HEK293 (cell line): ENCODE results near the gene RHBDF1.

Source experiments
- CTCF ChIA-PET: fragments of 350-600 bp; formaldehyde crosslinking; extraction: SDS; loops from one replicate; lab custom pipeline; 2021; ENCODE audit warnings: antibody characterized with exemption; lab: Yijun Ruan, JAX
- POLR2A ChIA-PET: fragments of 300-600 bp; formaldehyde crosslinking; extraction: SDS; loops from one replicate; lab custom pipeline; 2020; ENCODE audit warnings: antibody characterized with exemption, inconsistent platforms; lab: Yijun Ruan, JAX
- H3K27ac ChIP-seq: fragments of 200-500 bp; sonication (Bioruptor generic); 2 replicates; pipeline ENCODE4 v1.5.1; 2014; ENCODE audit warnings: low read depth, low read length, control low read depth, inconsistent platforms; ENCODE audit errors: extremely low read depth
- H3K36me3 ChIP-seq, 2 experiments: fragments of 200-500 bp in 1 of 2; sonication (Bioruptor generic) in 1 of 2; 1 replicate in 1 of 2; 2 replicates in 1 of 2; pipeline ENCODE4 v1.5.1; 2014 to 2017; ENCODE audit warnings: inconsistent platforms in 2 of 2, low read length in 2 of 2; ENCODE audit not compliant: control insufficient read depth in 2 of 2, insufficient read depth in 1 of 2
- H3K4me1 ChIP-seq: fragments of 200-500 bp; sonication (Bioruptor generic); 2 replicates; pipeline ENCODE4 v1.5.1; 2014; ENCODE audit warnings: mild to moderate bottlenecking, low read length, inconsistent platforms; ENCODE audit not compliant: control insufficient read depth, insufficient read depth
- H3K4me3 ChIP-seq: 2 replicates; pipeline ENCODE4 v1.5.1; 2011; ENCODE audit warnings: low read depth, mild to moderate bottlenecking, control low read depth, low read length, moderate library complexity
- H3K9me3 ChIP-seq: fragments of 200-500 bp; sonication (Bioruptor generic); 2 replicates; pipeline ENCODE4 v1.5.1; 2014; ENCODE audit warnings: low read depth, low read length, inconsistent platforms; ENCODE audit not compliant: control insufficient read depth, insufficient read depth
- BCL11B ChIP-seq: fragments of 450-650 bp; formaldehyde crosslinking; IDR thresholded peaks from 2 replicates; pipeline ENCODE4 v1.5.1; 2016; ENCODE audit warnings: low read depth, missing biosample characterization, missing genetic modification characterization
- GLI2 ChIP-seq: fragments of 450-650 bp; formaldehyde crosslinking; IDR thresholded peaks from 2 replicates; pipeline ENCODE4; 2017; ENCODE audit warnings: missing biosample characterization, missing genetic modification characterization, low read depth, borderline replicate concordance
- HOXA7 ChIP-seq: sonication (generic); formaldehyde crosslinking; IDR thresholded peaks from 2 replicates; pipeline ENCODE4 v1.8.1; 2022; ENCODE audit warnings: missing genetic modification reagents, borderline replicate concordance
- KLF10 ChIP-seq: fragments of 450-650 bp; IDR thresholded peaks from 2 replicates; pipeline ENCODE4 v1.5.1; 2018; ENCODE audit warnings: missing biosample characterization, mild to moderate bottlenecking, missing genetic modification characterization
- SALL2 ChIP-seq: fragments of 450-650 bp; formaldehyde crosslinking; IDR thresholded peaks from 2 replicates; pipeline ENCODE4 v1.5.0; 2017; ENCODE audit warnings: missing biosample characterization, mild to moderate bottlenecking, missing genetic modification characterization, borderline replicate concordance
- SP3 ChIP-seq: fragments of 450-650 bp; formaldehyde crosslinking; IDR thresholded peaks from 2 replicates; pipeline ENCODE4 v1.5.1; 2016; ENCODE audit warnings: missing biosample characterization, missing genetic modification characterization
- ZBTB8A ChIP-seq: fragments of 450-650 bp; formaldehyde crosslinking; IDR thresholded peaks from 2 replicates; pipeline ENCODE4 v1.5.1; 2016; ENCODE audit warnings: missing biosample characterization, missing genetic modification characterization
- ZIC2 ChIP-seq: fragments of 450-650 bp; formaldehyde crosslinking; IDR thresholded peaks from 2 replicates; pipeline ENCODE4 v1.5.1; 2016; ENCODE audit warnings: missing biosample characterization, missing genetic modification characterization
- ZNF140 ChIP-seq: fragments of 450-650 bp; formaldehyde crosslinking; IDR thresholded peaks from 2 replicates; pipeline ENCODE4 v1.5.1; 2016; ENCODE audit warnings: missing biosample characterization, missing genetic modification characterization
- ZNF211 ChIP-seq: fragments of 450-650 bp; formaldehyde crosslinking; IDR thresholded peaks from 2 replicates; pipeline ENCODE4 v1.5.1; 2016; ENCODE audit warnings: low read depth, missing biosample characterization, missing genetic modification characterization
- ZNF350 ChIP-seq: fragments of 450-650 bp; formaldehyde crosslinking; IDR thresholded peaks from 2 replicates; pipeline ENCODE4 v1.5.0; 2017; ENCODE audit warnings: missing biosample characterization, mild to moderate bottlenecking, missing genetic modification characterization
- ZNF366 ChIP-seq: fragments of 450-650 bp; formaldehyde crosslinking; conservative IDR thresholded peaks from 2 replicates; pipeline ENCODE4 v1.5.1; 2016; ENCODE audit warnings: missing biosample characterization, missing genetic modification characterization
- ZNF48 ChIP-seq: fragments of 450-650 bp; formaldehyde crosslinking; IDR thresholded peaks from 2 replicates; pipeline ENCODE4 v1.5.1; 2016; ENCODE audit warnings: missing biosample characterization, missing genetic modification characterization
- ZNF501 ChIP-seq: fragments of 450-650 bp; formaldehyde crosslinking; IDR thresholded peaks from 2 replicates; pipeline ENCODE4 v1.5.1; 2016; ENCODE audit warnings: missing biosample characterization, missing genetic modification characterization
- ZNF544 ChIP-seq: fragments of 450-650 bp; formaldehyde crosslinking; IDR thresholded peaks from 2 replicates; pipeline ENCODE4 v1.5.0; 2017; ENCODE audit warnings: missing biosample characterization, missing genetic modification characterization
- ZNF549 ChIP-seq: fragments of 450-650 bp; IDR thresholded peaks from 2 replicates; pipeline ENCODE4 v1.5.1; 2018; ENCODE audit warnings: missing biosample characterization, missing genetic modification characterization, mild to moderate bottlenecking, inconsistent platforms, moderate library complexity
- ZNF555 ChIP-seq: fragments of 450-650 bp; formaldehyde crosslinking; conservative IDR thresholded peaks from 2 replicates; pipeline ENCODE4 v1.5.1; 2017; ENCODE audit warnings: missing biosample characterization, mild to moderate bottlenecking, missing genetic modification characterization, inconsistent platforms
- ZNF585B ChIP-seq: fragments of 450-650 bp; formaldehyde crosslinking; IDR thresholded peaks from 2 replicates; pipeline ENCODE4 v1.5.1; 2016; ENCODE audit warnings: missing biosample characterization, missing genetic modification characterization
- ZNF600 ChIP-seq: fragments of 450-650 bp; formaldehyde crosslinking; IDR thresholded peaks from 2 replicates; pipeline ENCODE4 v1.5.1; 2016; ENCODE audit warnings: missing biosample characterization, missing genetic modification characterization
- ZNF664 ChIP-seq: fragments of 450-650 bp; formaldehyde crosslinking; IDR thresholded peaks from 2 replicates; pipeline ENCODE4 v1.5.1; 2016; ENCODE audit warnings: missing biosample characterization, missing genetic modification characterization
- TF ChIP-seq, protein P1 (sequence below): fragments of 450-650 bp; formaldehyde crosslinking; conservative IDR thresholded peaks from 2 replicates; pipeline ENCODE4 v1.5.1; 2016; ENCODE audit warnings: low read depth, missing biosample characterization, missing genetic modification characterization
- TF ChIP-seq, protein P2 (sequence below): fragments of 450-650 bp; formaldehyde crosslinking; IDR thresholded peaks from 2 replicates; pipeline ENCODE4 v1.5.1; 2017; ENCODE audit warnings: missing biosample characterization, missing genetic modification characterization
- TF ChIP-seq, protein P3 (sequence below): fragments of 450-650 bp; formaldehyde crosslinking; IDR thresholded peaks from 2 replicates; pipeline ENCODE4 v1.5.1; 2016; ENCODE audit warnings: missing biosample characterization, missing genetic modification characterization
- TF ChIP-seq, protein P4 (sequence below): fragments of 450-650 bp; formaldehyde crosslinking; IDR thresholded peaks from 2 replicates; pipeline ENCODE4 v1.5.1; 2016; ENCODE audit warnings: missing biosample characterization, missing genetic modification characterization

Gene RHBDF1

DNA sequence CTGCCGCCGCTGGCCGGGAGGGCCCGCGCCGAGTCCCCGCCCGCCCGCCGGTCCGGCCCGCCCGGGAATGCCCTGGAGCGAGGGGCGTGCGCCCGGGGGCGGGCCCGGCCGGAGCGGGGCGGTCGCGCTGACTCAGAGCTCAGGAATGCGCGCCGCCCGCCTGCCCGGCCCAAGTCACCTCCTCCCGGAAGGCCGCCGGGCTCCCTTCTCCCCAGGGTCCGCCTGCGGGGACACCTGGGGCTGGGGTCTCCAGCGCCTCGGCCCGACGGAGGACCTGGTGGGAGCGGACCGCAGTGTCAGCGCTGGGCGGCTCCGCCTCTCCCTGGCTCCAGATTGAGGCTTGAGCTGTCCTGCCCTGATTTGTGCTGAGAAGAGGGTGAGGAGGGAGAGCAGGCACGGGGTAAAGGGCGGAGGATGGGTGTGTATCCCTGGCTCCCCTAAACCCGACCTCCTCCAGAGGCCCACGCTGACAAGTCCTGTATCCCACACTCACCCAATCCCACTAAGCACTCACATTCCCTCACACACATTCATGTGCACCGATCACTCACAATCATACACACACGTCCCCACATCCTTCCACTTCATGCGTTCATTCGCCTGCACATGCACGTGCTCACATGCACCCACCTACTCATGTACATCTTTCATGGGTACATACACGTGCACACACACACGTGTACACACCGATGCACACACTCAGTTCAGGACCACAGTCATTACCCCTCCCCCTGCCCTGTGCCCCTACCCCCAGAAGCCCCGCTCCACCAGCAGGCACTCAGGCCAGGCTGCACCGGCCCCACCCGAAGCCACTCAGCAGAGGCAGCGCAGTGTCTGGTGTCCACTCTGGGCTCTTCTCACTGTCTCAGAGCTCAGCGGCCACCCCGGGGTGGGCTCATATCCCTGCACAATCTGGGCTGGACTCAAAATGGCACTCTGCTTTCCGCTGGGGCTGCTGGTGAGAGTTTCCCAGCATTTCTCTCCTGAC, at the start of gene RHBDF1 (continued):
- TF ChIP-seq SP3 (tag by site-specific recombination) (peak; percentile 76), KLF10 (tag by site-specific recombination) (peak; percentile 97), ZNF501 (tag by site-specific recombination) (0 out of 2 replicates have a peak, but pooled peaks have one; percentile 34), ZIC2 (tag by site-specific recombination) (peak; percentile 41; the same call in 1 of the 2 replicates), ZBTB8A (tag by site-specific recombination) (peak; percentile 72), ZNF366 (tag by site-specific recombination) (peak; percentile 50)
- TF ChIP-seq, protein P1, sequence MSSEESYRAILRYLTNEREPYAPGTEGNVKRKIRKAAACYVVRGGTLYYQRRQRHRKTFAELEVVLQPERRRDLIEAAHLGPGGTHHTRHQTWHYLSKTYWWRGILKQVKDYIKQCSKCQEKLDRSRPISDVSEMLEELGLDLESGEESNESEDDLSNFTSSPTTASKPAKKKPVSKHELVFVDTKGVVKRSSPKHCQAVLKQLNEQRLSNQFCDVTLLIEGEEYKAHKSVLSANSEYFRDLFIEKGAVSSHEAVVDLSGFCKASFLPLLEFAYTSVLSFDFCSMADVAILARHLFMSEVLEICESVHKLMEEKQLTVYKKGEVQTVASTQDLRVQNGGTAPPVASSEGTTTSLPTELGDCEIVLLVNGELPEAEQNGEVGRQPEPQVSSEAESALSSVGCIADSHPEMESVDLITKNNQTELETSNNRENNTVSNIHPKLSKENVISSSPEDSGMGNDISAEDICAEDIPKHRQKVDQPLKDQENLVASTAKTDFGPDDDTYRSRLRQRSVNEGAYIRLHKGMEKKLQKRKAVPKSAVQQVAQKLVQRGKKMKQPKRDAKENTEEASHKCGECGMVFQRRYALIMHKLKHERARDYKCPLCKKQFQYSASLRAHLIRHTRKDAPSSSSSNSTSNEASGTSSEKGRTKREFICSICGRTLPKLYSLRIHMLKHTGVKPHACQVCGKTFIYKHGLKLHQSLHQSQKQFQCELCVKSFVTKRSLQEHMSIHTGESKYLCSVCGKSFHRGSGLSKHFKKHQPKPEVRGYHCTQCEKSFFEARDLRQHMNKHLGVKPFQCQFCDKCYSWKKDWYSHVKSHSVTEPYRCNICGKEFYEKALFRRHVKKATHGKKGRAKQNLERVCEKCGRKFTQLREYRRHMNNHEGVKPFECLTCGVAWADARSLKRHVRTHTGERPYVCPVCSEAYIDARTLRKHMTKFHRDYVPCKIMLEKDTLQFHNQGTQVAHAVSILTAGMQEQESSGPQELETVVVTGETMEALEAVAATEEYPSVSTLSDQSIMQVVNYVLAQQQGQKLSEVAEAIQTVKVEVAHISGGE: peak; percentile 16; the same call in 1 of the 2 replicates
- TF ChIP-seq, all 188 proteins: peak for 46

DNA sequence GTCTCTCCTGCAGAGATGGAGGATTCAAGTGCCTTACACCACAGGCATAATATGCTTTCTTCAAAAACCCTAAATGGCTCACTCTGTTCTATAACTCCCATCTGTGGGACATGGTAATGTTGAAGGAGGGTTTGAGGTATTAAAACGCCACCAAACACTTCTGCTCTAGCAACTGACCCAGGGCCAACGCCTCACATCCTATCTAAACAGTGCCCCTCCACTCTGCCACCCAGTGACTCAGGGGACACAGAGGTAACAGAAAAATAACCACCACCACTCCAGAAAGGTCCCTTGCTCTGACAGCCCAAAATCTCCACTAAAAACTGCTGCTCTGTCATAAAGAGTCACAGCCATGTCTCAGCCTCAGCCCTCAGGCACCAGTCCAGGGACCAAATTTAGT, 48.3 kb upstream of the RHBDF1 start:
- H3K36me3 ChIP-seq: peaks cover 5 to 21% of the 10 kb centered on the region in 2 experiments; a peak in 2 of 3 replicates
- ChIA-PET CTCF (interaction anchor here (4.5 kb wide), 1 partner anchor 15 kb away, joined by 73 read pairs; no protein-coding TSS in a partner anchor), POLR2A (no interaction called here)
- H3K27ac ChIP-seq: no peak overlapping the region
- no peaks in the 10 kb centered on the region; the same call in 1 of the 2 replicates for H3K4me1 ChIP-seq
- no peaks in the 10 kb centered on the region for H3K9me3 ChIP-seq
- no peak overlapping the region for H3K4me3 ChIP-seq
- no peak for TF ChIP-seq BCL11B (tag by site-specific recombination)
- TF ChIP-seq SALL2 (tag by site-specific recombination): no peak
- no peak for TF ChIP-seq ZNF48 (tag by site-specific recombination)
- no peak for TF ChIP-seq ZNF140 (tag by site-specific recombination)
- TF ChIP-seq, protein P2, sequence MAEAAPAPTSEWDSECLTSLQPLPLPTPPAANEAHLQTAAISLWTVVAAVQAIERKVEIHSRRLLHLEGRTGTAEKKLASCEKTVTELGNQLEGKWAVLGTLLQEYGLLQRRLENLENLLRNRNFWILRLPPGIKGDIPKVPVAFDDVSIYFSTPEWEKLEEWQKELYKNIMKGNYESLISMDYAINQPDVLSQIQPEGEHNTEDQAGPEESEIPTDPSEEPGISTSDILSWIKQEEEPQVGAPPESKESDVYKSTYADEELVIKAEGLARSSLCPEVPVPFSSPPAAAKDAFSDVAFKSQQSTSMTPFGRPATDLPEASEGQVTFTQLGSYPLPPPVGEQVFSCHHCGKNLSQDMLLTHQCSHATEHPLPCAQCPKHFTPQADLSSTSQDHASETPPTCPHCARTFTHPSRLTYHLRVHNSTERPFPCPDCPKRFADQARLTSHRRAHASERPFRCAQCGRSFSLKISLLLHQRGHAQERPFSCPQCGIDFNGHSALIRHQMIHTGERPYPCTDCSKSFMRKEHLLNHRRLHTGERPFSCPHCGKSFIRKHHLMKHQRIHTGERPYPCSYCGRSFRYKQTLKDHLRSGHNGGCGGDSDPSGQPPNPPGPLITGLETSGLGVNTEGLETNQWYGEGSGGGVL (tag by site-specific recombination): no peak
- TF ChIP-seq HOXA7 (CRISPR knock-in tag): no peak
- no peak for TF ChIP-seq ZNF211
- TF ChIP-seq, protein P3, sequence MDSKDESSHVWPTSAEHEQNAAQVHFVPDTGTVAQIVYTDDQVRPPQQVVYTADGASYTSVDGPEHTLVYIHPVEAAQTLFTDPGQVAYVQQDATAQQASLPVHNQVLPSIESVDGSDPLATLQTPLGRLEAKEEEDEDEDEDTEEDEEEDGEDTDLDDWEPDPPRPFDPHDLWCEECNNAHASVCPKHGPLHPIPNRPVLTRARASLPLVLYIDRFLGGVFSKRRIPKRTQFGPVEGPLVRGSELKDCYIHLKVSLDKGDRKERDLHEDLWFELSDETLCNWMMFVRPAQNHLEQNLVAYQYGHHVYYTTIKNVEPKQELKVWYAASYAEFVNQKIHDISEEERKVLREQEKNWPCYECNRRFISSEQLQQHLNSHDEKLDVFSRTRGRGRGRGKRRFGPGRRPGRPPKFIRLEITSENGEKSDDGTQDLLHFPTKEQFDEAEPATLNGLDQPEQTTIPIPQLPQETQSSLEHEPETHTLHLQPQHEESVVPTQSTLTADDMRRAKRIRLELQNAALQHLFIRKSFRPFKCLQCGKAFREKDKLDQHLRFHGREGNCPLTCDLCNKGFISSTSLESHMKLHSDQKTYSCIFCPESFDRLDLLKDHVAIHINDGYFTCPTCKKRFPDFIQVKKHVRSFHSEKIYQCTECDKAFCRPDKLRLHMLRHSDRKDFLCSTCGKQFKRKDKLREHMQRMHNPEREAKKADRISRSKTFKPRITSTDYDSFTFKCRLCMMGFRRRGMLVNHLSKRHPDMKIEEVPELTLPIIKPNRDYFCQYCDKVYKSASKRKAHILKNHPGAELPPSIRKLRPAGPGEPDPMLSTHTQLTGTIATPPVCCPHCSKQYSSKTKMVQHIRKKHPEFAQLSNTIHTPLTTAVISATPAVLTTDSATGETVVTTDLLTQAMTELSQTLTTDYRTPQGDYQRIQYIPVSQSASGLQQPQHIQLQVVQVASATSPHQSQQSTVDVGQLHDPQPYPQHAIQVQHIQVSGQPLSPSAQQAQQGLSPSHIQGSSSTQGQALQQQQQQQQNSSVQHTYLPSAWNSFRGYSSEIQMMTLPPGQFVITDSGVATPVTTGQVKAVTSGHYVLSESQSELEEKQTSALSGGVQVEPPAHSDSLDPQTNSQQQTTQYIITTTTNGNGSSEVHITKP (tag by site-specific recombination): no peak
- no peak for TF ChIP-seq ZNF350 (tag by site-specific recombination)
- TF ChIP-seq ZNF600 (tag by site-specific recombination): no peak
- TF ChIP-seq ZNF544 (tag by site-specific recombination): no peak
- TF ChIP-seq ZNF549: no peak
- TF ChIP-seq, protein P4, sequence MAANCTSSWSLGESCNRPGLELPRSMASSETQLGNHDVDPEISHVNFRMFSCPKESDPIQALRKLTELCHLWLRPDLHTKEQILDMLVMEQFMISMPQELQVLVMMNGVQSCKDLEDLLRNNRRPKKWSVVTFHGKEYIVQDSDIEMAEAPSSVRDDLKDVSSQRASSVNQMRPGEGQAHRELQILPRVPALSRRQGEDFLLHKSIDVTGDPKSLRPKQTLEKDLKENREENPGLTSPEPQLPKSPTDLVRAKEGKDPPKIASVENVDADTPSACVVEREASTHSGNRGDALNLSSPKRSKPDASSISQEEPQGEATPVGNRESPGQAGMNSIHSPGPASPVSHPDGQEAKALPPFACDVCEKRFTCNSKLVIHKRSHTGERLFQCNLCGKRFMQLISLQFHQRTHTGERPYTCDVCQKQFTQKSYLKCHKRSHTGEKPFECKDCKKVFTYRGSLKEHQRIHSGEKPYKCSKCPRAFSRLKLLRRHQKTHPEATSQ: no peak
- no peak for TF ChIP-seq ZNF585B (tag by site-specific recombination)
- TF ChIP-seq ZNF555 (tag by site-specific recombination): no peak
- TF ChIP-seq ZNF501 (tag by site-specific recombination): no peak
- no peak for TF ChIP-seq GLI2 (tag by site-specific recombination)
- no peak for TF ChIP-seq ZNF664 (tag by site-specific recombination)
